Posterior cingulate gyrus (tissue), 11 donors: ENCODE data around the gene TAF6.

Experiments used
- DNase-seq, 10 donors: peaks; one replicate each; pipeline versions ENCODE4 v3.0.0 to v3.0.0-alpha.2; 2020 to 2021; ENCODE audit warnings: mixed read lengths in 3 of 10
- intact Hi-C: fragments of 100-400 bp; cut with DNase I; formaldehyde crosslinking; loops from one replicate; pipeline ENCODE4 v1.15.1; 2023

TAF6 gene

GRCh38 chr7:100119072-100119969 lies at the start of gene TAF6, which contains the start of gene CNPY4:
TSS of gene TAF6 (minus strand) at chr7:100119358. CDS start at chr7:100114209, 5,149 bp downstream.
TSS of gene CNPY4 (plus strand) at chr7:100119634. CDS start at chr7:100119745, 111 bp downstream.
- peak; percentile 94 to 99 (median 96) for DNase-seq
- intact Hi-C loops = loop anchor here (1.0 kb wide), 1 partner anchor 18 kb away; the partner anchor contains the start of genes AP4M1 and MCM7

- peak in 1 of 10 donors; percentile 4 for DNase-seq
- intact Hi-C loops = no loop called here
Measured at GRCh38 chr7:100167912-100168323, 48.8 kb upstream of the TAF6 start.

- intact Hi-C loops = no loop called here
- DNase-seq = peak in 2 of 10 donors; percentile 1 to 61
Measured at GRCh38 chr7:100166970-100167911, 48.1 kb upstream of the TAF6 start.

- intact Hi-C loops = no loop called here
- peak in 1 of 10 donors; percentile 61 for DNase-seq
Measured at GRCh38 chr7:100166317-100166940, 47.3 kb upstream of the TAF6 start.

GRCh38 chr7:100163871-100164270 lies 44.7 kb upstream of the TAF6 start:
- DNase-seq = peak in 1 of 10 donors; percentile 7
- intact Hi-C loops = no loop called here

GRCh38 chr7:100163006-100163531 lies 43.9 kb upstream of the TAF6 start:
- intact Hi-C loops = no loop called here
- peak in 1 of 10 donors; percentile 34 for DNase-seq

GRCh38 chr7:100160067-100160466 lies 40.9 kb upstream of the TAF6 start:
- intact Hi-C loops = no loop called here
- DNase-seq = peak in 1 of 10 donors; percentile 75

GRCh38 chr7:100159099-100159623 lies 40.0 kb upstream of the TAF6 start:
- intact Hi-C loops = no loop called here
- DNase-seq = peak in 1 of 10 donors; percentile 26

- DNase-seq = peak; percentile 89 to 99 (median 94)
- intact Hi-C loops = no loop called here
Measured at GRCh38 chr7:100158229-100159098, 39.3 kb upstream of the TAF6 start, which contains the start of gene TRAPPC14. TSS of gene TRAPPC14 (minus strand) at chr7:100158723. CDS start at chr7:100158499, 224 bp downstream.

- DNase-seq = peak in 3 of 10 donors; percentile 76 to 90 (median 77)
- intact Hi-C loops = no loop called here
Measured at GRCh38 chr7:100157334-100158228, 38.4 kb upstream of the TAF6 start.

- DNase-seq = no peak
- intact Hi-C loops = no loop called here
Measured at GRCh38 chr7:100157069-100157333, 37.8 kb upstream of the TAF6 start.

- intact Hi-C loops = no loop called here
- DNase-seq = peak in 3 of 10 donors; percentile 63 to 73 (median 68)
Measured at GRCh38 chr7:100156331-100157068, 37.3 kb upstream of the TAF6 start.

- intact Hi-C loops = no loop called here
- DNase-seq = peak in 3 of 10 donors; percentile 23 to 66 (median 49)
Measured at GRCh38 chr7:100155553-100156317, 36.6 kb upstream of the TAF6 start.

- peak in 3 of 10 donors; percentile 45 to 85 (median 72) for DNase-seq
- intact Hi-C loops = no loop called here
Measured at GRCh38 chr7:100154651-100155491, 35.7 kb upstream of the TAF6 start.
